K562 (cell line): ENCODE results near the gene SERP1. TPM values are rescaled to one million over a fixed set of nuclear protein-coding genes. Genes with fewer than 3 reads are reported as not detected.

Experiments used
- ATAC-seq: fragments of 200-7000 bp; cut with Tn5 transposase; 3 replicates; pipeline ENCODE4 v1.9.1; 2020; ENCODE audit warnings: moderate library complexity
- BruUV-seq: library from RNA; stranded (reverse); fragments of 400-500 nt; replicated peaks from 2 replicates; lab custom pipeline; 2021; lab: Mats Ljungman, UMichigan
- CTCF ChIA-PET: fragments of 300-600 bp; formaldehyde crosslinking; extraction: SDS; loops from one replicate; lab custom pipeline; 2021; ENCODE audit warnings: low intra/inter-chr PET ratio; lab: Yijun Ruan, JAX
- POLR2A ChIA-PET: fragments of 300-600, 350-650 bp; sonication (Branson Sonifier 250); formaldehyde crosslinking; extraction: SDS; loops from one replicate; lab custom pipeline; 2021; ENCODE audit warnings: antibody characterized with exemption, inconsistent platforms; lab: Yijun Ruan, JAX
- DNase-seq, 4 experiments: peaks; one replicate each; pipeline versions ENCODE4 v3.0.0 to v3.0.0-alpha.2; 2011 to 2018; ENCODE audit warnings: low spot score in 3 of 4, mixed read lengths in 3 of 4; ENCODE audit errors: extremely low read depth in 1 of 4
- FAIRE-seq: peaks from 2 replicates; lab custom pipeline; 2011; peaks lifted over from hg19 to GRCh38; lab: Jason Lieb, UNC
- H2AFZ ChIP-seq: 2 replicates; pipeline ENCODE4 v1.6.0; 2011; ENCODE audit warnings: low read depth, low read length, control low read depth, inconsistent platforms
- H3K27ac ChIP-seq: fragments of 200-600 bp; 3 replicates; pipeline ENCODE4 v1.8.0; 2011; ENCODE audit warnings: low read depth, mild to moderate bottlenecking, control low read depth, inconsistent platforms, low read length, moderate library complexity, mixed read lengths; ENCODE audit errors: extremely low read depth
- H3K27me3 ChIP-seq, 2 experiments: fragments of 300-600 bp in 1 of 2; 2 replicates in 1 of 2; 3 replicates in 1 of 2; pipeline versions ENCODE4 v1.6.0 to v1.8.0; 2011; ENCODE audit warnings: inconsistent platforms in 2 of 2, low read length in 2 of 2, mild to moderate bottlenecking in 1 of 2, mixed read lengths in 1 of 2, moderate library complexity in 1 of 2; ENCODE audit not compliant: control insufficient read depth in 2 of 2, insufficient read depth in 2 of 2
- H3K36me3 ChIP-seq: fragments of 300-600 bp; 3 replicates; pipeline ENCODE4 v1.8.0; 2011; ENCODE audit warnings: mild to moderate bottlenecking, low read length, inconsistent platforms; ENCODE audit not compliant: control insufficient read depth, insufficient read depth
- H3K4me1 ChIP-seq, 2 experiments: fragments of 200-600 bp in 1 of 2; replicated peaks in 1 of 2; 2 replicates in 1 of 2; 3 replicates in 1 of 2; pipeline versions ENCODE4 v1.5.1 to v1.8.0; 2011; ENCODE audit warnings: inconsistent platforms in 2 of 2, low read length in 2 of 2, mild to moderate bottlenecking in 1 of 2, mixed read lengths in 1 of 2, moderate library complexity in 1 of 2; ENCODE audit not compliant: control insufficient read depth in 2 of 2, insufficient read depth in 2 of 2
- H3K4me2 ChIP-seq: 2 replicates; pipeline ENCODE4 v1.6.1; 2011; ENCODE audit warnings: low read length, control low read depth, inconsistent platforms, mixed read lengths; ENCODE audit not compliant: insufficient read depth
- H3K4me3 ChIP-seq: fragments of 200-600 bp; sonication (generic), shearing (Covaris generic); 2 replicates; pipeline ENCODE4 v1.5.1; 2016; ENCODE audit warnings: control low read depth, inconsistent platforms
- H3K79me2 ChIP-seq: fragments of 200-600 bp; 3 replicates; pipeline ENCODE4 v1.8.0; 2011; ENCODE audit warnings: low read length, inconsistent platforms; ENCODE audit not compliant: control insufficient read depth, insufficient read depth
- H3K9ac ChIP-seq, 2 experiments: 2 replicates each; pipeline versions ENCODE4 v1.6.0 to v1.6.1; 2011; ENCODE audit warnings: low read depth in 2 of 2, low read length in 2 of 2, control low read depth in 1 of 2, inconsistent platforms in 1 of 2, mild to moderate bottlenecking in 1 of 2, mixed read lengths in 1 of 2; ENCODE audit not compliant: insufficient read depth in 1 of 2
- H3K9me1 ChIP-seq: one replicate; pipeline ENCODE4 v1.6.0; 2011; ENCODE audit warnings: inconsistent platforms, mild to moderate bottlenecking, low read length, moderate library complexity; ENCODE audit not compliant: control insufficient read depth, insufficient read depth
- H3K9me3 ChIP-seq: replicated peaks from 2 replicates; pipeline ENCODE4 v1.5.1; 2011; ENCODE audit warnings: low read depth, low read length, inconsistent platforms; ENCODE audit not compliant: control insufficient read depth, insufficient read depth
- H4K20me1 ChIP-seq: replicated peaks from 2 replicates; pipeline ENCODE4 v1.6.1; 2011; ENCODE audit warnings: low read length, inconsistent platforms, mixed read lengths; ENCODE audit not compliant: control insufficient read depth, insufficient read depth
- NCOA1 ChIP-seq: fragments of 450-650 bp; IDR thresholded peaks from 2 replicates; pipeline ENCODE4 v1.6.1; 2016; ENCODE audit warnings: low read depth
- POU5F1 ChIP-seq: fragments of 150-350 bp; IDR thresholded peaks from 2 replicates; pipeline ENCODE4 v1.6.1; 2014; ENCODE audit warnings: borderline replicate concordance, low read length, low read depth, mild to moderate bottlenecking; ENCODE audit not compliant: partially characterized antibody
- RAD21 ChIP-seq, 2 experiments: fragments of 250-450 bp in 1 of 2; fragments of 450-650 bp in 1 of 2; sonication (Bioruptor Pico) in 1 of 2; formaldehyde crosslinking in 1 of 2; IDR thresholded peaks in 1 of 2; conservative IDR thresholded peaks in 1 of 2; 2 replicates each; pipeline versions ENCODE4 v1.4.0 to v1.8.0; 2020 to 2022; ENCODE audit warnings: mild to moderate bottlenecking in 2 of 2, moderate library complexity in 1 of 2
- WGBS: fragments of 100-300 bp; shearing (Covaris generic); methylation state at CpG from one replicate; pipeline ENCODE4 v1.1.6; 2016; ENCODE audit warnings: low coverage, mixed read lengths; ENCODE audit not compliant: insufficient coverage; ENCODE audit errors: missing lambda C conversion rate; 5-methylcytosine and 5-hydroxymethylcytosine counted together
- in situ Hi-C: fragments of 300-500 bp; cut with MboI; formaldehyde crosslinking; loops from 4 replicates; pipeline ENCODE4 v1.15.0; 2018; ENCODE audit warnings: inconsistent platforms, mixed read lengths
- intact Hi-C: fragments of 100-400 bp; cut with micrococcal nuclease; formaldehyde crosslinking; loops from 2 replicates; pipeline ENCODE4 v1.14.2; 2022
- polyA plus RNA-seq, 8 experiments: library from polyadenylated mRNA; depleted of rRNA in 4 of 8; stranded (reverse) in 5 of 8; unstranded in 3 of 8; fragments of >200 nt; fragmentation: Nextera tagmentation in 2 of 8; fragmentation: Illumina TruSeq in 1 of 8; extraction: Ambion mirVana in 2 of 8; extraction: Trizol in 1 of 8; gene quantifications; 2 replicates each; pipeline versions ENCODE4 v1.2.1 to v1.2.3, GENCODE V29; 2011 to 2014; ENCODE audit warnings: inconsistent platforms in 1 of 8, missing spikeins in 1 of 8
- total RNA-seq, 7 experiments: library from RNA; depleted of rRNA in 6 of 7; stranded (reverse); fragments of >200 nt in 6 of 7; fragmentation: Illumina TruSeq in 2 of 7; extraction: Trizol in 2 of 7; gene quantifications; 2 replicates each; pipeline versions ENCODE4 v1.2.1 to v1.2.3, GENCODE V29; 2011 to 2021; ENCODE audit warnings: low replicate concordance in 1 of 7
- TF ChIP-seq, protein P1 (sequence below): fragments of 250-450 bp; sonication (Bioruptor Pico); IDR thresholded peaks from 2 replicates; pipeline ENCODE4 v1.5.0; 2021; ENCODE audit warnings: mild to moderate bottlenecking, moderate library complexity
- TF ChIP-seq, protein P2 (sequence below): sonication (generic); formaldehyde crosslinking; IDR thresholded peaks from 2 replicates; pipeline ENCODE4 v1.8.0; 2022; ENCODE audit warnings: mild to moderate bottlenecking, missing genetic modification reagents
- TF ChIP-seq, protein P3 (sequence below), 3 experiments: IDR thresholded peaks in 2 of 3; conservative IDR thresholded peaks in 1 of 3; 2 replicates each; pipeline ENCODE4 v1.5.1; 2011 to 2012; ENCODE audit warnings: low read length in 3 of 3, mild to moderate bottlenecking in 3 of 3, control low read depth in 2 of 3, improper control_type of control experiment in 1 of 3, inconsistent platforms in 1 of 3, low read depth in 1 of 3, mixed read lengths in 1 of 3, moderate library complexity in 1 of 3; ENCODE audit not compliant: insufficient read depth in 2 of 3

SERP1 gene
- total and polyA plus RNA-seq, 9 of the 15 experiments (the other 6 are each of a cell fraction or from before 2014, with no cell fraction given), result 38.6 to 443 (median 121) TPM

DNA sequence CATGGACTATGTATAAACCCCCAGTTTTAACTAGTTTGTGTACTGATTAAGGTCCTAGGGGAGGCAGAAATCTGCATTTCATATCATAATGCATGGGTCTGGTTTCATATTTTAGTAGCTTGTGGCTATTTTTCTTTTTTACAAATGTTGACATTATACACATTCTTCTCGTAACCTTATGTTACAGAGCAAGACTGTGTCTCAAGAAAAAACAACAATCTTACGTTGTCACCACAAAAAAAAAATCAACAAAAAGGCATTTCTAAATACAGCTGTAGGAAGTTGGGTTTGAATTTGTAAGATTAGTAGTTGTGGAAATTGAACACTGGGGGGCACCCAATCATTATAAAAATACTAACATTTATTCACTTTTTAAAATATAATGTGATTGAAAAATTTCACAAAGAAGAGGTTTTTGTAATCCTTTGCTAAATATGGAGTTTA is 17.9 kb downstream of the SERP1 start:
- H3K27ac ChIP-seq, result no peak overlapping the region
- no peaks in the 10 kb centered on the region for H3K36me3 ChIP-seq
- H3K4me1 ChIP-seq, result no peaks in the 10 kb centered on the region
- no peak overlapping the region for H2AFZ ChIP-seq
- ChIA-PET POLR2A (interaction anchor here (0.9 to 2.3 kb wide), 2 partner anchors 9 to 10 kb away, joined by 4 to 10 read pairs; no protein-coding TSS in a partner anchor), CTCF (interaction anchor here (0.7 to 1.2 kb wide), 4 partner anchors 77 to 618 kb away, joined by 3 to 6 read pairs (median 3); no protein-coding TSS in a partner anchor)
- intact Hi-C loops (loop anchor here (1.0 to 5.0 kb wide), 4 partner anchors 194 to 619 kb away; no protein-coding TSS in a partner anchor), in situ Hi-C loops (loop anchor here (25.0 kb wide), 1 partner anchor 334 kb away; no protein-coding TSS in a partner anchor)
- H3K9ac ChIP-seq, result no peak overlapping the region
- no peak overlapping the region for H3K4me2 ChIP-seq
- no peaks in the 10 kb centered on the region for H3K79me2 ChIP-seq
- no peaks in the 10 kb centered on the region for H4K20me1 ChIP-seq
- DNase-seq (peak in 2 of 4 experiments; percentile 22 to 28), FAIRE-seq (peak; percentile 74), ATAC-seq (peak; percentile 69)
- H3K27me3 ChIP-seq, result no peaks in the 10 kb centered on the region
- BruUV-seq, result no TSS peak
- no peaks in the 10 kb centered on the region for H3K9me3 ChIP-seq
- no peak overlapping the region for H3K4me3 ChIP-seq
- H3K9me1 ChIP-seq, result no peaks in the 10 kb centered on the region
- WGBS, result 0% methylated on average over 2 of the region's 2 CpGs
- no peak for TF ChIP-seq NCOA1
- TF ChIP-seq, protein P1, sequence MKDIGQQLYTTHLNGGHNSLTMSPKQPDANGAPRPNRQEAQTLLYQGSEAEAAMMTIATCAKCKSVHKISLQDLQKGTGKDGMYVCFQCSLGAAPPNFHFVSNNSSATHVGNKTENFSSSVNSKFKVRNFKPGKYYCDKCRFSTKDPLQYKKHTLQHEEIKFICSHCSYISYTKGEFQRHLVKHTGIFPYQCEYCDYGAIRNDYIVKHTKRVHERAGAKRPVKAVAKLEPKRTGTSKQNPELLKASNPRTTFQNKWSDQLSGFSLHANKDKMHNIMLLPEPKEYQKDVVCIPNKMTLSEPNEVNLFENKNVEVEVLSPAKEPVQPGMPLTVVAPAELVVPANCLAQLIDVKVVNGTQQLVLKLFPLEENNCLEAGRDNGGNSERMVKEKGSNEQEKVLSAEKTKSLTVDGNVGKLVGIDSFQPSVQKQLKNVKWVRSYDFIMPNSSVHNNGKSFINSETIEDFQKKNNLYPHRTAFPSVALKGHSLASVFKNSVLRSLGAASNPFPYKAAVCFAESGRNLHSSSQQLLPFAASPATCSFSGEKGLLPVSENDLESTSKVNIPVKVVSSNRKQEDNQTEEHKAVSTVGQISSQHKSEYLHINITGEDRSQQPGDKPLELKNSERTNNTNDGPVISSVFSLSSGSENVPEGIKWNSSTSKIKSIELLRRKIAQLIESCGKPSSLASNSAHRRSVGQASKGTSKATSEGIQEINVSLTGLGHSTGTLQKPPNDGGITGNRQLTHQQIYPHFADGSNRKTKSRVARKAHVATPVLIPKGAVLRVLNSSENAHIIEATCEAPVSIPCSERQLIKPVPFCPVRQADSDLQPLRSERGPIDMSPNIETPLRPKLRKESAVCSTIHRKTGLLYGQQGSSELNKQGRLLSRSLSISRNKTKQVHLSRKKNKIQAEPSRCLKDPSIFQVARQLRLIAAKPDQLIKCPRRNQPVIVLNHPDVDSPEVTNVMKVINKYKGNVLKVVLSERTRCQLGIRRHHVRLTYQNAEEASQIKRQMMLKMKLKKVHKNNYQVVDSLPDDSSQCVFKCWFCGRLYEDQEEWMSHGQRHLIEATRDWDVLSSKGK (CRISPR knock-in tag), result no peak
- no peak for TF ChIP-seq POU5F1
- TF ChIP-seq, protein P2, sequence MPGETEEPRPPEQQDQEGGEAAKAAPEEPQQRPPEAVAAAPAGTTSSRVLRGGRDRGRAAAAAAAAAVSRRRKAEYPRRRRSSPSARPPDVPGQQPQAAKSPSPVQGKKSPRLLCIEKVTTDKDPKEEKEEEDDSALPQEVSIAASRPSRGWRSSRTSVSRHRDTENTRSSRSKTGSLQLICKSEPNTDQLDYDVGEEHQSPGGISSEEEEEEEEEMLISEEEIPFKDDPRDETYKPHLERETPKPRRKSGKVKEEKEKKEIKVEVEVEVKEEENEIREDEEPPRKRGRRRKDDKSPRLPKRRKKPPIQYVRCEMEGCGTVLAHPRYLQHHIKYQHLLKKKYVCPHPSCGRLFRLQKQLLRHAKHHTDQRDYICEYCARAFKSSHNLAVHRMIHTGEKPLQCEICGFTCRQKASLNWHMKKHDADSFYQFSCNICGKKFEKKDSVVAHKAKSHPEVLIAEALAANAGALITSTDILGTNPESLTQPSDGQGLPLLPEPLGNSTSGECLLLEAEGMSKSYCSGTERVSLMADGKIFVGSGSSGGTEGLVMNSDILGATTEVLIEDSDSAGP (CRISPR knock-in tag), result no peak
- TF ChIP-seq RAD21 (CRISPR knock-in tag; conservative IDR thresholded peaks at IDR 0.05 in 1 of 2, IDR thresholded peaks at IDR 0.05 in 1 of 2), result peak; percentile 39 to 62; a peak in 3 of 4 replicates
- TF ChIP-seq, protein P3, sequence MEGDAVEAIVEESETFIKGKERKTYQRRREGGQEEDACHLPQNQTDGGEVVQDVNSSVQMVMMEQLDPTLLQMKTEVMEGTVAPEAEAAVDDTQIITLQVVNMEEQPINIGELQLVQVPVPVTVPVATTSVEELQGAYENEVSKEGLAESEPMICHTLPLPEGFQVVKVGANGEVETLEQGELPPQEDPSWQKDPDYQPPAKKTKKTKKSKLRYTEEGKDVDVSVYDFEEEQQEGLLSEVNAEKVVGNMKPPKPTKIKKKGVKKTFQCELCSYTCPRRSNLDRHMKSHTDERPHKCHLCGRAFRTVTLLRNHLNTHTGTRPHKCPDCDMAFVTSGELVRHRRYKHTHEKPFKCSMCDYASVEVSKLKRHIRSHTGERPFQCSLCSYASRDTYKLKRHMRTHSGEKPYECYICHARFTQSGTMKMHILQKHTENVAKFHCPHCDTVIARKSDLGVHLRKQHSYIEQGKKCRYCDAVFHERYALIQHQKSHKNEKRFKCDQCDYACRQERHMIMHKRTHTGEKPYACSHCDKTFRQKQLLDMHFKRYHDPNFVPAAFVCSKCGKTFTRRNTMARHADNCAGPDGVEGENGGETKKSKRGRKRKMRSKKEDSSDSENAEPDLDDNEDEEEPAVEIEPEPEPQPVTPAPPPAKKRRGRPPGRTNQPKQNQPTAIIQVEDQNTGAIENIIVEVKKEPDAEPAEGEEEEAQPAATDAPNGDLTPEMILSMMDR (IDR thresholded peaks at IDR 0.05 in 2 of 3, conservative IDR thresholded peaks at IDR 0.05 in 1 of 3; ENCODE audit: insufficient read depth in 2 of 3, low read depth in 1 of 3, low read length in 3 of 3), result peak in 2 of 3 experiments; percentile 19 to 57; a peak in 3 of 6 replicates
